ENCODE data around the gene SLC12A7.

DNA sequence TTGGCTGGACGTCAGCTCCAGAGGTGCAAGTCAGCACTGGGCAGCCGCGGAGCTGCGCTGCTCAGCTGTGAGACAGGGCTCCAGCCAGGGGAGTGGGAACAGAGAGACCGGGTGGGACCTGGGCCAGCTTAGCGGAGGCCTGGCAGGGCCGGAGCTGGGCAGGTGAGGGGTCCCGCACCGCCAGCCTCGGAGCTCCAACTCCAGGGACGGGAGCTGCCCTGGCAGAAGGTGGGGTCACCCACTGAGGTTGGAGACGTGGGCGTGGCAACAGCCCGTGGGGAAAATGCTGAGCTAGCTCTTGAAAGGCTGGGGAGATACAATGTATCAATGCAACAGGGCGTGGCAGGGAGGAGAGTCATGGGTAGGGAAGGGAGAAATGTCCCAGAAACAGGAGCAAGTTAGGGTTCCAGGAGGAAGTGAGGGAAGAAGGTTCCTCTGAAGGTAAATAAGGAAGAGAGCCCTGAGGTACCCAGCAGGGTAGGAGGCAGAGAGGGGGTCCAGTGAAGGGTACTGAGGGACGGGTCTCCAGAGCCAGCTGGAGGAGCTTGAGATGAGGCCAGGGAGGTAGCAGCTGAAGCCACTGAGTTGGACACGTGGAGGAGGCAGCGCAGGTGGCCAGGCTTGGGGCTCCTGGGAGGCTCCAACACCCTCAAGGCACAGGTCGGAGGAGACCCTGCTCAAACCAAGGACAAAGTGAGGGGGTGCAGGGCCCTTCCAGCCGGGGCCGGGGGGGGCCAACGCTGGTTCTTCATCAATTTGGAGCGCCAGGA is 104.0 kb downstream of the SLC12A7 start:
- TF ChIP-seq POLR2AphosphoS5 (IDR thresholded peaks at IDR 0.05; ENCODE audit: low read depth, low read length), result no peak
- no peak for TF ChIP-seq SIN3A (IDR thresholded peaks at IDR 0.05; ENCODE audit: borderline replicate concordance, insufficient read depth, low read length)
- TF ChIP-seq, protein P1, sequence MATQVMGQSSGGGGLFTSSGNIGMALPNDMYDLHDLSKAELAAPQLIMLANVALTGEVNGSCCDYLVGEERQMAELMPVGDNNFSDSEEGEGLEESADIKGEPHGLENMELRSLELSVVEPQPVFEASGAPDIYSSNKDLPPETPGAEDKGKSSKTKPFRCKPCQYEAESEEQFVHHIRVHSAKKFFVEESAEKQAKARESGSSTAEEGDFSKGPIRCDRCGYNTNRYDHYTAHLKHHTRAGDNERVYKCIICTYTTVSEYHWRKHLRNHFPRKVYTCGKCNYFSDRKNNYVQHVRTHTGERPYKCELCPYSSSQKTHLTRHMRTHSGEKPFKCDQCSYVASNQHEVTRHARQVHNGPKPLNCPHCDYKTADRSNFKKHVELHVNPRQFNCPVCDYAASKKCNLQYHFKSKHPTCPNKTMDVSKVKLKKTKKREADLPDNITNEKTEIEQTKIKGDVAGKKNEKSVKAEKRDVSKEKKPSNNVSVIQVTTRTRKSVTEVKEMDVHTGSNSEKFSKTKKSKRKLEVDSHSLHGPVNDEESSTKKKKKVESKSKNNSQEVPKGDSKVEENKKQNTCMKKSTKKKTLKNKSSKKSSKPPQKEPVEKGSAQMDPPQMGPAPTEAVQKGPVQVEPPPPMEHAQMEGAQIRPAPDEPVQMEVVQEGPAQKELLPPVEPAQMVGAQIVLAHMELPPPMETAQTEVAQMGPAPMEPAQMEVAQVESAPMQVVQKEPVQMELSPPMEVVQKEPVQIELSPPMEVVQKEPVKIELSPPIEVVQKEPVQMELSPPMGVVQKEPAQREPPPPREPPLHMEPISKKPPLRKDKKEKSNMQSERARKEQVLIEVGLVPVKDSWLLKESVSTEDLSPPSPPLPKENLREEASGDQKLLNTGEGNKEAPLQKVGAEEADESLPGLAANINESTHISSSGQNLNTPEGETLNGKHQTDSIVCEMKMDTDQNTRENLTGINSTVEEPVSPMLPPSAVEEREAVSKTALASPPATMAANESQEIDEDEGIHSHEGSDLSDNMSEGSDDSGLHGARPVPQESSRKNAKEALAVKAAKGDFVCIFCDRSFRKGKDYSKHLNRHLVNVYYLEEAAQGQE (IDR thresholded peaks at IDR 0.05; ENCODE audit: insufficient read depth in 1 of 2, low read depth in 2 of 2, low read length in 2 of 2), result no peak
- no peak for TF ChIP-seq TAF1 (IDR thresholded peaks at IDR 0.05; ENCODE audit: borderline replicate concordance, insufficient read depth, low read length)
- no peak for TF ChIP-seq FOXP2 (optimal IDR thresholded peaks at IDR 0.05; ENCODE audit: borderline replicate concordance, extremely low read depth, extremely low read length, insufficient read depth)

Data from PFSK-1 (cell line).